ENCODE data around the gene NGDN.

Gene NGDN

DNA sequence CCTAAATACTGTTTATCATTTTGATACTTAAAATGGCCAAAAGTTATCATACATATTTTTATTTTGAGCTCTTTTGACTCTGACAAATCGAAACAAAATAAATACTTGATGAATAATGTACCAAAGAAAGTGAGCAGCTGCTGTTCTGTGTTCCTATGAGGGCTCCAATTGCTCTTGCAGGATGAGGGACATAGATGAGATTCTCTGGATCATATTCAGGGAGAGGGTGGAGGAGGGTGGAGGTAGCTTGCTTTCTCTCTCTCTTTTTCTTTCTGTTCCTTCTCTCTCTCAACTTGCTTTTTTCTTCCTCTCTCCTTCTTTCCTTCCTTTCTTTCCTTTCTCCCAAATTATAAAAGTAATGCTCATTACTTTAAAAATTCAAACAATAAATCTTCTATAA, 25.2 kb upstream of the NGDN start:
- H3K4me3 ChIP-seq (ENCODE audit: severe bottlenecking) = no peak overlapping the region
- H3K9me3 ChIP-seq (ENCODE audit: severe bottlenecking) = no peaks in the 10 kb centered on the region
- H3K27me3 ChIP-seq (ENCODE audit: insufficient read depth, poor library complexity, severe bottlenecking) = no peaks in the 10 kb centered on the region
- no peaks in the 10 kb centered on the region for H3K4me1 ChIP-seq (ENCODE audit: insufficient read depth, poor library complexity, severe bottlenecking)
- ATAC-seq (ENCODE audit: low read depth) (no peak), DNase-seq (ENCODE audit: low spot score) (no peak)
- no peaks in the 10 kb centered on the region for H3K36me3 ChIP-seq (ENCODE audit: low read depth)
- TF ChIP-seq, protein P1, sequence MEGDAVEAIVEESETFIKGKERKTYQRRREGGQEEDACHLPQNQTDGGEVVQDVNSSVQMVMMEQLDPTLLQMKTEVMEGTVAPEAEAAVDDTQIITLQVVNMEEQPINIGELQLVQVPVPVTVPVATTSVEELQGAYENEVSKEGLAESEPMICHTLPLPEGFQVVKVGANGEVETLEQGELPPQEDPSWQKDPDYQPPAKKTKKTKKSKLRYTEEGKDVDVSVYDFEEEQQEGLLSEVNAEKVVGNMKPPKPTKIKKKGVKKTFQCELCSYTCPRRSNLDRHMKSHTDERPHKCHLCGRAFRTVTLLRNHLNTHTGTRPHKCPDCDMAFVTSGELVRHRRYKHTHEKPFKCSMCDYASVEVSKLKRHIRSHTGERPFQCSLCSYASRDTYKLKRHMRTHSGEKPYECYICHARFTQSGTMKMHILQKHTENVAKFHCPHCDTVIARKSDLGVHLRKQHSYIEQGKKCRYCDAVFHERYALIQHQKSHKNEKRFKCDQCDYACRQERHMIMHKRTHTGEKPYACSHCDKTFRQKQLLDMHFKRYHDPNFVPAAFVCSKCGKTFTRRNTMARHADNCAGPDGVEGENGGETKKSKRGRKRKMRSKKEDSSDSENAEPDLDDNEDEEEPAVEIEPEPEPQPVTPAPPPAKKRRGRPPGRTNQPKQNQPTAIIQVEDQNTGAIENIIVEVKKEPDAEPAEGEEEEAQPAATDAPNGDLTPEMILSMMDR (IDR thresholded peaks at IDR 0.05; ENCODE audit: poor library complexity, severe bottlenecking) = no peak
- H3K27ac ChIP-seq (ENCODE audit: poor library complexity, severe bottlenecking) = no peak overlapping the region

DNA sequence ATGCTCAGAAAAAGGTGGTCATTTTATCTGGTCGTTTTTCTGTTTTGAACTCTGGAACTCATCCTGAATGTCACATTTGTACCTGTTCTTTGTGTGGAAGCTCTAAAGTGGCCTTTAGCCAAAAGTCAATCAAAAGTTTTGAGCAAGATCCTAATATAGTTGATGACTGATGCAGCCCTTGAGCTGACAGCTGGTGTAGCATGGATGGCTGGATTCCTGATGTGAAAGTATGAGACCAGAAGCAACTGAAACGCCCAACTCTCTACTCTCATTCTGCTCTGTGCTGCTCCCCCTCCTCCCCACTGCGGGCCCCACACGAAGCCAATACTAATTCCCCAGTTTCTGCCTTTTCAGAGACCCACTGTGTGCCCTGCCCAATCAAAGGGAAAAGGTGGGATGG, 23.7 kb upstream of the NGDN start:
- TF ChIP-seq, protein P1 (IDR thresholded peaks at IDR 0.05; ENCODE audit: poor library complexity, severe bottlenecking) = no peak
- Histone ChIP-seq H3K9me3 (ENCODE audit: severe bottlenecking) (no peaks in the 10 kb centered on the region), H3K36me3 (ENCODE audit: low read depth) (no peaks in the 10 kb centered on the region), H3K27ac (ENCODE audit: poor library complexity, severe bottlenecking) (no peak overlapping the region), H3K4me1 (ENCODE audit: insufficient read depth, poor library complexity, severe bottlenecking) (no peaks in the 10 kb centered on the region), H3K4me3 (ENCODE audit: severe bottlenecking) (no peak overlapping the region), H3K27me3 (ENCODE audit: insufficient read depth, poor library complexity, severe bottlenecking) (no peaks in the 10 kb centered on the region)
- no peak for ATAC-seq (ENCODE audit: low read depth)
- no peak for DNase-seq (ENCODE audit: low spot score)

DNA sequence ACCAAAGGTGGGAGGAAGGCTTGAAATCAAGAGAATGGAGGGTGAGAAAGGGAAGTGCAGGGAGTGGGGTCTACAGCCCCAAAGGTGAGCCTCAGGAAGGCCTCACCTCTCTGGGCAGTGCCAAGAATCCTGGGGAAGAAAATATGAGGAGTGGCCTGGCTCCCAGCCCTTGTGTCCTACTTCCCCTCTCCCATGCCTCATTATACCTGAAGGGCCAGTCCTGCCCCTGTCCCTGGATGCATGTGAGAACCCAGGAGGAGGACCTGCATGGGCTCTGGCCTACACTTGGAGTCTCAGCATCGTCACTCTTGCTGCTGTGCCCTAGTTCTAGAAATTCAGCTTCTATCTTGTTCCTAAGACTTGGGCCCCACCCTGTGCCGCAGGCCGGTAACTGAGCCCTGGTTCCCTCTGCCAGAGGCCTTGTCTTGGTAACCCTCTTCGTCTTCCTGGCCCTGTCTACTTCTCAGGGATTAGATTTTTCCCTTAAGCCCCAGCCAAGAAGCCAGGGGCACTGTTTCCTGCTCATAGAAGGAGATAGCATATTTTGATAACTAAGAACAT, 23.1 kb upstream of the NGDN start:
- ATAC-seq (ENCODE audit: low read depth) = no peak; the same call in 2 of the 3 replicates

DNA sequence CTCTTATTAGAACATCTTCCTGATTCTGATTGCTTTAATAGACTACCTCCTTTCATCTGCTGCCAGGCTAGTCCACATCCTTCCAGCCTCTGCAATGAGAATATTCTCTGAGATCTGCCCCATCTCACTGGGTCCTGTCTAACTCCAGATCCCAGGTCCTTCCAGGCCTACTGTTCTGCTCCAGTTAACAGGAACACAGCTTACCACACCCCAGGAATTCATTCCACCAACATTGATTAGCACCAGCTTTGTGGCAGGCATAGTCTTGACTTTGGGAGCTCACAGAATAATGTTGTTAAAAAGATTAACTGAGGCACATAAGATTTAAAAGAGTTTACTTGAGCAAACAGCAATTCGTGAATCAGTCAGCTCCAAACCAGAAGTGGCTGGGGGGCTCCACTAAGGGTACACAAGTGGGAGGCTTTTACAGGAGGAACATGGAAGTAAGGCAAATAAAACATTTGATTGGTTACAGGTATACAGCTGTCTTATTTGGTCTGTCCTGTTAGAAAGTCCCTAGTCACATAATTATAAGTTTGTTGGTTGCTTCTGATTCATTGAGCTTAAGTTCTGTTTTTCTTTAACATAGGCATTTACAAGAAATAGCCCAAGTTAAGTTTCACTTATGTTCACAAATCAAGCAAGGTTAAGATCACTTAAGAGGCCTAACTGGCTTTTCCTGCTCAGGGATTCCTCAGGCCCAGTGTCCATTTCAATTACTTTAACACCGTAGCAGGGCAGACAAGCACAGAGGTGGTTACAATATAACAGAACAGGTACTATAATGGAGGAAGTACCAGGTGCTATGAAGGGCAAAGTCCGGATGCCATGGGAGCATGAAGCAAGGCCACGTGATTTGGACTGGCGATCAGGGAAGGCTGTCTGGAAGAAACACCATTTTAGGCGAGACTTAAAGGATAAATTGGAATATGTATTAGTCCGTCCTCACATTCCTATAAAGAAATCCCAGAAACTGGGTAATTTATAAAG, 21.8 kb upstream of the NGDN start:
- ATAC-seq (ENCODE audit: low read depth) = no peak
- H3K4me3 ChIP-seq (ENCODE audit: severe bottlenecking) = no peak overlapping the region
- H3K4me1 ChIP-seq (ENCODE audit: insufficient read depth, poor library complexity, severe bottlenecking) = no peaks in the 10 kb centered on the region
- H3K27me3 ChIP-seq (ENCODE audit: insufficient read depth, poor library complexity, severe bottlenecking) = no peaks in the 10 kb centered on the region
- TF ChIP-seq, protein P1 (IDR thresholded peaks at IDR 0.05; ENCODE audit: poor library complexity, severe bottlenecking) = no peak
- no peaks in the 10 kb centered on the region for H3K36me3 ChIP-seq (ENCODE audit: low read depth)
- no peak overlapping the region for H3K27ac ChIP-seq (ENCODE audit: poor library complexity, severe bottlenecking)
- DNase-seq (ENCODE audit: low spot score) = no peak
- H3K9me3 ChIP-seq (ENCODE audit: severe bottlenecking) = no peaks in the 10 kb centered on the region

More for the DNA sequence above, 23.1 kb upstream of the NGDN start:
- Histone ChIP-seq H3K4me3 (ENCODE audit: severe bottlenecking) (no peak overlapping the region), H3K36me3 (ENCODE audit: low read depth) (no peaks in the 10 kb centered on the region), H3K9me3 (ENCODE audit: severe bottlenecking) (no peaks in the 10 kb centered on the region), H3K27ac (ENCODE audit: poor library complexity, severe bottlenecking) (no peak overlapping the region), H3K27me3 (ENCODE audit: insufficient read depth, poor library complexity, severe bottlenecking) (no peaks in the 10 kb centered on the region), H3K4me1 (ENCODE audit: insufficient read depth, poor library complexity, severe bottlenecking) (no peaks in the 10 kb centered on the region)
- TF ChIP-seq, protein P1 (IDR thresholded peaks at IDR 0.05; ENCODE audit: poor library complexity, severe bottlenecking) = no peak
- DNase-seq (ENCODE audit: low spot score) = no peak

Data from RWPE2 (cell line).